ENCODE measurements around the gene MACF1.
"Not testable (repeated sequence)": the region's sequence is repeated elsewhere in the genome, so short reads cannot be mapped to it uniquely, and the experiment has no call there.

The MACF1 gene

GRCh38 chr1:39425634-39426033 lies 221.1 kb downstream of the MACF1 start:
- no peak for DNase-seq

- no peak for DNase-seq
Observed at GRCh38 chr1:39426346-39426745, 221.9 kb downstream of the MACF1 start.

GRCh38 chr1:39427374-39427773 lies 222.9 kb downstream of the MACF1 start:
- no peak for DNase-seq

- DNase-seq, result no peak
Observed at GRCh38 chr1:39427912-39428311, 223.4 kb downstream of the MACF1 start.

- DNase-seq, result peak; percentile 13
Observed at GRCh38 chr1:39431927-39432326, 227.4 kb downstream of the MACF1 start.

- no peak for DNase-seq
Observed at GRCh38 chr1:39434797-39435395, 230.4 kb downstream of the MACF1 start.

- no peak for DNase-seq
Observed at GRCh38 chr1:39435597-39435996, 231.1 kb downstream of the MACF1 start.

GRCh38 chr1:39436842-39437241 lies 232.3 kb downstream of the MACF1 start:
- DNase-seq, result no peak

GRCh38 chr1:39438042-39438441 lies 233.5 kb downstream of the MACF1 start:
- DNase-seq, result no peak

GRCh38 chr1:39440856-39441255 lies 236.4 kb downstream of the MACF1 start:
- DNase-seq, result no peak

GRCh38 chr1:39441797-39442196 lies 237.3 kb downstream of the MACF1 start:
- no peak for DNase-seq

- DNase-seq, result no peak
Observed at GRCh38 chr1:39445573-39445972, 241.1 kb downstream of the MACF1 start.

- DNase-seq, result no peak
Observed at GRCh38 chr1:39446986-39447567, 242.6 kb downstream of the MACF1 start.

- DNase-seq, result not testable (repeated sequence)
Observed at GRCh38 chr1:39450041-39450440, 245.5 kb downstream of the MACF1 start.

- peak; percentile 55 for DNase-seq
Observed at GRCh38 chr1:39450956-39451606, 246.6 kb downstream of the MACF1 start.

GRCh38 chr1:39452081-39452480 lies 247.6 kb downstream of the MACF1 start:
- DNase-seq, result no peak

GRCh38 chr1:39452540-39452939 lies 248.0 kb downstream of the MACF1 start:
- DNase-seq, result no peak

- peak; percentile 20 for DNase-seq
Observed at GRCh38 chr1:39453603-39454002, 249.1 kb downstream of the MACF1 start.

- DNase-seq, result no peak
Observed at GRCh38 chr1:39458991-39459390, 254.5 kb downstream of the MACF1 start.

- DNase-seq, result peak; percentile 43
Observed at GRCh38 chr1:39462074-39462473, 257.6 kb downstream of the MACF1 start.

GRCh38 chr1:39466413-39467107 lies 262.1 kb downstream of the MACF1 start:
- no peak for DNase-seq

GRCh38 chr1:39467108-39467720 lies 262.7 kb downstream of the MACF1 start:
- not testable (repeated sequence) for DNase-seq

GRCh38 chr1:39469150-39469549 lies 264.7 kb downstream of the MACF1 start:
- DNase-seq, result no peak
